HEK293 (cell line): ENCODE data around the gene RBMS1.

Experiments
- ATF2 ChIP-seq: fragments of 450-650 bp; formaldehyde crosslinking; IDR thresholded peaks from 2 replicates; pipeline ENCODE4 v1.5.1; 2016; ENCODE audit warnings: missing biosample characterization, missing genetic modification characterization, low read depth
- CTCF ChIP-seq: fragments of 450-650 bp; formaldehyde crosslinking; IDR thresholded peaks from 2 replicates; pipeline ENCODE4 v1.5.1; 2016; ENCODE audit warnings: missing biosample characterization, missing genetic modification characterization
- PATZ1 ChIP-seq: fragments of 450-650 bp; formaldehyde crosslinking; IDR thresholded peaks from 2 replicates; pipeline ENCODE4 v1.5.1; 2016; ENCODE audit warnings: missing biosample characterization, missing genetic modification characterization
- ZBTB1 ChIP-seq: fragments of 450-650 bp; formaldehyde crosslinking; IDR thresholded peaks from 2 replicates; pipeline ENCODE4 v1.5.1; 2016; ENCODE audit warnings: missing biosample characterization, missing genetic modification characterization
- ZNF391 ChIP-seq: fragments of 450-650 bp; formaldehyde crosslinking; IDR thresholded peaks from 2 replicates; pipeline ENCODE4 v1.5.1; 2016; ENCODE audit warnings: low read depth, missing biosample characterization, missing genetic modification characterization, borderline replicate concordance
- ZNF664 ChIP-seq: fragments of 450-650 bp; formaldehyde crosslinking; IDR thresholded peaks from 2 replicates; pipeline ENCODE4 v1.5.1; 2016; ENCODE audit warnings: missing biosample characterization, missing genetic modification characterization

GRCh38 chr2:160399880-160400279, 93.7 kb downstream of the RBMS1 start:
- TF ChIP-seq CTCF (tag by site-specific recombination) (no peak), ZNF664 (tag by site-specific recombination) (no peak), ZNF391 (tag by site-specific recombination) (no peak), PATZ1 (tag by site-specific recombination) (no peak), ATF2 (tag by site-specific recombination) (no peak), ZBTB1 (tag by site-specific recombination) (no peak)
